GM19395 (cell line): ENCODE results near the gene ARHGAP6.
A peak's percentile ranks its signal among the peaks of the same experiment; 100 is the strongest.
"Not testable (repeated sequence)": the region's sequence is repeated elsewhere in the genome, so short reads cannot be mapped to it uniquely, and the experiment has no call there.

Experiments used
- ATAC-seq: cut with Tn5 transposase; IDR thresholded peaks from one replicate; pipeline ENCODE4 v1.9.1; 2021; ENCODE audit warnings: mild to moderate bottlenecking, moderate library complexity; ENCODE audit not compliant: unreplicated experiment

Gene ARHGAP6

DNA sequence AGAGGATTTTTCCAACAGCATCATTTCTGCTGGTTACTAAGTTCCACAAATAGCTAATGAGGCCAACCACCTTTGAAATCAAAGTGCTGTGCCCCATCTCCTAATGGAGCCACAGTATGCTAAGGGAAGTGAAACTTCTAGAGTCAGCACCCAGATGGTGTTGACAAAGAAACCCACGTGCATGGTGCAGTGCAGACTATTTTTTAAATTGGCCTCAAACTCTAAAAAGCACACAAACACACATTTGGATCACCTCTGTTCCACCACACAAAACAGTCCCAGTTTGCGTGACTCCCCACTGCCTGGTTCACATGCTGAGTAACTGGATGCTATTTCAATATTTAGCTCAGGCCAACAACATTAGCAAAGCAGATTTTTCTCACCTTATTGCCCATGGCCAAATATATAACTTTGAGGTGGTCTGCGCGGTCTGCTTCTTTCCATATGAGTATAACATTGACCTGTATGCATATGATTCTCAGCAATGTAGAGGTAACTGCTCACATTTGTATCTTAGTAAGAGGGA lies 302.6 kb downstream of the ARHGAP6 start:
- peak; percentile 98 for ATAC-seq

DNA sequence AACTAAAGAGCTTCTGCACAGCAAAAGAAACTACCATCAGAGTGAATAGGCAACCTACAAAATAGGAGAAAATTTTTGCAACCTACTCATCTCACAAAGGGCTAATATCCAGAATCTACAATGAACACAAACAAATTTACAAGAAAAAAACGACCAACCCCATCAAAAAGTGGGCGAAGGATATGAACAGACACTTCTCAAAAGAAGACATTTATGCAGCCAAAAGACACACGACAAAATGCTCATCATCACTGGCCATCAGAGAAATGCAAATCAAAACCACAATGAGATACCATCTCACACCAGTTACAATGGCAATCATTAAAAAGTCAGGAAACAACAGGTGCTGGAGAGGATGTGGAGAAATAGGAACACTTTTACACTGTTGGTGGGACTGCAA lies 304.1 kb downstream of the ARHGAP6 start:
- not testable (repeated sequence) for ATAC-seq

DNA sequence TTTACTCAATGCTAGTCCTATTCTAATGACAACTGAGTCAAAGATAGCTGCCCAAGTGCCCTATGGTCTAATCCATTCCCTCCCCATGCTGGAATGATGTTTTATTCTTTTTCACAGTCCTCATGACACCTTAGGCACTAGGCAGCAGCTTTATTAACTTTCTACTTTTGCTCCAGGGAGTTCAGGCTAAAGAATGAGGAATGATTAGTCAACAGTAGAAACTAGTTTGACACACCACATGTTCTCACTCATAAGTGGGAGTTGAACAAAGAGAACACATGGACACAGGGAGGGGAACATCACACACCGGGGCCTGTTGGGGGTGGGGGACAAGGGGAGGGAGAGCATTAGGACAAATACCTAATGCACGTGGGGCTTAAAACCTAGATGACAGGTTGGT lies 309.8 kb downstream of the ARHGAP6 start:
- ATAC-seq = not testable (repeated sequence)

DNA sequence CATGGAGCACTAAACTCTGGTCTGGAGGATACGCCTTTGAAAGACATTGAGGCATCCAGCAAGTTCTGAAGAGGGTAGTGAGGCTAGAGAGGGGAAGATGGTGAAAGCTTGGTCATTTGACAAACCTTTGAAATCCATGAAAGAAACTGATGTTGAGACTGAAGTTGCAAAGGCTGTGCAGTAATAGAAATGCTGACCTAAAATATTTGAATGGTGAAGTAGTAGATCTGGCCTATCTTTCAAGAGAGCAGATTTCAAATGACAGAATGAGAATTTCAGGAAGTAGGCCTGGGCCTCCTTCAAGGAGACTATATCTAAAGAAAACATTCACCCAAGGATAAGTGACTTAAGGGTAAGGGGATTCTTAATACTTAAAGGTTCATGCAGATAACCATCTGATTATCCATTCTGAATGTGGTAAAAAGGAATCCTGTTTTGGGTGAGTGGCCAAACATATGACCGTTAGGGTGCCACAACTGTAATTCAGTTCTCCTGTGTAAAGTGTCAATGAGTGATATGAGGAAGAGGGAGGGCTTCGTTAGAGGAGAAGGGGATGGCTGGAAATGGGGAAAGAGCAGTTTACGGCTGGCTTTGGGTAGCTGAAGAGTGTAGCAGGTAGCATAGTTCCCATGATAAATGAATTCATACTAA lies 310.3 kb downstream of the ARHGAP6 start:
- ATAC-seq = no peak

DNA sequence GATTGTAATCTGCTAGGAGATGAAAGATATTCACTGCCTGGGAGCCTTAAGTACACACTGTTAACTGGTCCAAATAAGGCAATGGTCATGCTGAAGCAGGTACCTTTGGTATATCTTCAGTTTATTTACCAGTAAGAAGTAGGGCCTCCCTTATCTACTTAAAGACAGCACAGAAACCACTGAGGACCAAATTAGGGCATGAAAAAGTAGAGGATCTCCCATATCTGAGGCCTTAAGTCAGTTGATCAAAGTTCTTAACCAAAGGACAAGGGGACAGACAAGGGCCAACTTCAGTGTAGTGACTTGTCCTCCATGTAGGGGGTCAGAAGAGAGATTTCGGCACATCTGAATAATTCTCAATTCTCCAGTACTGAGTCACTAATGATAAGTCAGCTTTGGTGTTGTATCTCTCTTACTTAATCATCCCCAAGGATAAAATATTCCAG lies 313.4 kb downstream of the ARHGAP6 start:
- ATAC-seq = no peak

DNA sequence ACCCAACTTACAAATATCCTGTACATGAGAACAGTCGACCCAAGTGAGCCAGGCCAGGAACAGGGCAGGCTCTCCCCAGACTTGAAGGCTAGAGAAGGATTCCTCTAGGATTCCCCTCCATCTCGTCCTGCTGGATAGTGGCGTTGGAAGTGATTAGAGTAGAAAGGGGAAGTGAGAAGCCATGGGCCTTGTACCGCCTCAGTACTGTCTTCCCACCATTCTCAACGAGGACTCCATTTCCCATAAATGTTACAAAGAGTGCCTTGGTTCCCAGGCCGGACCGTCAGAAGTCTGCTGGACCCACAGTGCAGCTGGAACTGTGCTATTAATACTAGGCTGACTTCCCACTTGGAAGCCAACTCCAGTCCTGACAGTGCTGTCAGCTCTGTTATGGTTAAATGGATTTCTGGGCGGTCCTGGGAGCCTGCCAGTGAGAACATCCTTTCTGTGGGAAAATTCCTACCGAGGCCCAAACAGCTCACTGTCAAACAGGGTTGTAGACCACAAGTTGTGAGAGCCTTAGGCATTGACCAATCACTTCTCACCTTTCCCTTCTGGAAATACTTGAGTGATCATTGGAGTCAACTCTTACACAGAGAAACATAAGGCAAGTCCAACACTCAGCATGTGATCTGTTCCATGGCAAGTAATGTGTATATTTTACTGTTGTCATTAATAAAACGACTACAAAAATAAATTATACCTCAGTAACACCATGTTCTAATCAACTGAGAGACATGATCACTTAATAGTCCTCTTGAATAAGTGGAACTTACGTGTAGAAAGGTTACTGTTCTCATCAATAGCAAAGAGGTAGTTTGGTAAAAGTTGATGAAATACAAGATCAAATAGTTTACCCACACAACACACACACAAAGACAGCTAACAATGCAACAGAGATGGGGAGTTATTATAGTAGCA lies 314.1 kb downstream of the ARHGAP6 start:
- ATAC-seq = no peak

DNA sequence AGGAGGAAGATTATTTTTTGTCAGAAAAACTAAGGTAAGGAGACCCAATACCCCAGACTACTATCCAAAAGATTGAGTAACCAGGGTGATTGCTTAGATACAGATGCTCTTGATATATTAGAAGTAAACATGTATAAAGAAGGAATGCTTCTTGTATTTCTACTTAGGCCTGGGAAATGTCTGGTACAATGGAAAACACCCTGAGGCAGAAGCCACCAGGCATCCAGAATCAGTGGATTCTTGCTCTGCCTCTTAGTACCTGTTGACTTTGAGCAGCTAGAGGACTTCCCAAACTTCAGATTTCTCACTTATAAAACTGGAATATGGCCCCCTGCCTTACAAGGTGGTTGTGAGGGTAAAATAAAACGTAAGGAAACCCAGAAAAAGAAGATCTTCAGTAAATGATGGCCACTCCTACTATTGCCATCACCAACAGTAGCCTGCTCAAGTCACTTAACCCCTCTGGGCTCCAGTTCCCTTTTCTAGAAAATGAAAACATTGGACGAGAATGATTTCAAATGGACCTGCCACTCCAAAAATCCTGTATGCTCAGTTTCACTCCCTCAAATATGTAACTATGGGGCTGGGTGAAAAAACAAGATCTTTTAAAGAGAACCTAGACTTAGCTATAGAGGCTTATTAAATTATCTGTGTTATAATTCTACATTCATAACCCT lies 315.9 kb downstream of the ARHGAP6 start:
- ATAC-seq = no peak

DNA sequence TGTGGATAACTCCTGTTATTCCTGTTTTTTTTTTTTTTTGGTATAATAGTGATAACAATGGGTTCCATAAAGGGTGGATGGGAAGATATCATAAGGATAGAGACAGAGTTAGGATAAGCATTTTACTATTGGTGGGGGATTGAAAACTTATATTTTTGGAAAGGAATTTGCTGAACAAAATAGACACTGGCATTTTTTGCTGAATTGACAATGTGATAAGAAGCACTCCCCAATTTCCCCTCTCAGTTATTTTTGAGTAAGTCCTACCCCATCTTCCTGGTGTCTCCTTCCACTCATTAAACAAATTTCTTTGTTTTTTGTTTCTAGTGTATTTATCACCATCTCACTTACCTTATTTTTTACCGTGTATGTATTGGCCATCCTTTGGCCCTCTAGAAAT lies 316.7 kb downstream of the ARHGAP6 start:
- no peak for ATAC-seq

DNA sequence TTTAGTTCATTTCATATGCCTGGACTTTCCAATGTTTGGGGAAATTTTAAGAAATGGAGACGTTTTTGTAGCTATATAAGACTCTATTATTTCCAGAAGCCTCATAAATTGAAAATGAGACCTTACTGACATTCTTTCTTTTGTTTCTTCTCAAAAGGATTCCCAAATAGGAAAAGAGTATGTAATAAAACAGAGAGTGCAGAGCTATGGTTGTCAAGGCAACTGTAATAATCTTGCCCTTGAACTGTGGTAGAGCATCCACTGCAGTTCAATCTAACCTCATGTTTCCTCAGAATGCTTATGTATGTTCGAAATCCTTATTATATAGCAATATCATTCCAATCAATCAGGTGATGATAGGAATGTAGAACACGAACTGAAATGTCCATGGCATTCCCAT lies 318.4 kb downstream of the ARHGAP6 start:
- ATAC-seq = no peak

DNA sequence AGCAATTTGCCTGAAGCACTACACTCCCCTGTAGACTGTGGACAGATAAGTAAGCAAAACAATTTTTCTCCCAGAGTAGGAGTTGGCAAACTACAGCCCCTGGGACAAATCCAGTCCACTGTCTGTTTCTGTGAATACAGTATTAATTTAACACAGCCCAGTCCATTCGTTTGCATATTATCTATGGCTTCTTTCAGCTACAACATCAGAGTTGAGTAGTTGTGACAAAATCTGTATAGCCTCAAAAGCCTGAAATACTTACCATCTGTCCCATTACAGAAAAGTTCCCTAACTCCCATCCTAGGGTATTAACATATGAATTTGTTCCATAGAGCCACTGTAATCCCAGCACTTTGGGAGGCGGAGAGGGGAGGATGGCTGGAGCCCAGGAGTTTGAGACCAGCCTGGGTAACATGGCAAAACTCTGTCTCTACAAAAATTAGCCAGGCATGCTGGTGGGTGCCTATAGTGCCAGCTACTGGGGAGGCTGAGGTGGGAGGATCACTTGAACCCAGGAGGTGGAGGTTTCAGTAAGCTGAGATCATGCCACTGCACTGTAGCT lies 319.5 kb downstream of the ARHGAP6 start:
- no peak for ATAC-seq

DNA sequence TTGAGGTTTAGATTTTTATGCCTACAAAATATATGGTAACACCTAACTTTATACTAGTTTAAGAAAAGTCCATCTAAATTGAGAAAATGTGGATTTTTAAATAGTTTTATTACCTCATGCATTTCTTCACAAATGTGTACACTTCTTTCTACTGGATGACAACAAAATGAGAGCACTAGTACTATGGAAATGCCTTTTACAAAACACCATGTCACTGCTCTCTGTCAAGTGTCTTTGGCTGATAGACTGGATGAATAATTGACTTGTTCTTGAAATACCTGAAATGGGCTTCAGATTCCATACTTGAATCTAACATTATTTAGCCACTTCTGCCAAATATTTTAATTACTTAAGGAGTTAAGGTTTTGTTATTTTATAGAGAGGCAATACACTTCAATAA lies 323.0 kb downstream of the ARHGAP6 start:
- ATAC-seq = no peak

DNA sequence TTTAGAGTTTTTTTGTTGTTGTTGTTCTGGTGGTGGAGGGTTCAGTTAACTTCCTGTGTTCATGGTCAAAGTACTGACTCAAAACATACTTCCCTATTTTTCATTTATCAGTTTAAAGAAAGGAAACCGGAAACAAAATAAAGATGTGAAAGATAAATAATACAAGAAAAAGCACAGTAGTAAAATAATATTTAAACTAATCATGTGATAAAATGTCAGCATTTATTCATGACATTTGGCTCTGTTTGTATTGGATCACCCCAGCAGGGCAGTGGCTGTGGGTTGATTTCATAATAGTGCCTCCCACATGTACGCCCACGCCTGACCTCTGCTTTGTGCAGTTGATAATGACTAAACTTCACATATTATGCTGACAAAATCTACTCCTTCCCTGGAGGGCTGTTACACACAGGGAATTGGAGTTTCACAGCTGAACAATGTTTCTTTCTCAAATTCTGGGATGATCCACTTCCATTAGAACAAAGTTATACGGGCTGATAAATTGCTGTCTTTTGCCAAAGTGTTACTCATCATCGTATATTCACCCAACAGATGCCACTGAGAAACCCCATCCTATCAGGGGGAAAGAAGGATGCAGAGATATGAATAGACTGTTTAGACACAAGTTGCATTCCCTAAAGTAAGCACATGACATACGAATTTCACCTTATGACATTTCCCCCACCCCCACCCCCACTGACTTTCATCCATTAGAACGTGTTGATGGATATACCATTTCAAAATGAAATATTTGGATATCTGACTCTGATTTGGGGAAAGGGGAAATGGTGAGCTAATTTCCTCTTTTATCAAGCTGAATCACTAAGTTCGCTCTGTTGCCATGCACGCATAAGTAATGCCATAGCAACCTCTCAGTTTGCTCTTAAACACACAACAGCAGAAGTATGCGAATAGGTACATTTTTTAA lies 324.2 kb downstream of the ARHGAP6 start:
- peak; percentile 88 for ATAC-seq

DNA sequence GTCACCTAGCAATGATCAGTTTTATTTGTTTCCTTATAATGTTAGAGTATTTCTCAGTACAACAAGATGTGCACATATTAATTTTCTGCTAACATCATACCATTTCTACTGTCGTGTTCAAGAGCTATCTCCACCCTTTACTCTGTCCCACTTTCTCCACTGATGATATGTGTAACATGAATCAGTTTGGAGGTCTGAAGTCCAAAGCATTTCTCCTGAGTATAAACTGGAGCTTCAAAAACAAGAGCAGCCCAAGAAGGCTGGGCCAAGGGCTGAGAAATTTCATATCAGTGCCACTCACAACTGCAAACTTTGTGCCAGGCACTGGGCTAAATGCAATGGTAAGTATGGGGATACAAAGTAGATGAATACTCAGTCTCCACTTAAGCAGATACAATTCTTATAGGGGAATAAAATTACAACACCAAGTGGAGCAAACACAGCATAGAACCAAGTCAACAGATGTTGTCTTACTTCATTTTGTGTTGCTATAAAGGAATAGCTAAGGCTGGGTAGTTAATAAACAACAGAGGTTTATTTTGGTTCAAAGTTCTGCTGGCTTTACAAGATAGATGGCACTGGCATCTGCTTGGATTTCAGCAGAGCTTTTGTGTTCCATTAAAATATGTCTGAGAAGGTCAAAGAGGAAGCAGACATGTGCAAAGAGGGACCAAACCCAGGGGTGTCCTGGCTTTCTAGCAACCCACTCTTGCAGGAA lies 328.3 kb downstream of the ARHGAP6 start:
- no peak for ATAC-seq

DNA sequence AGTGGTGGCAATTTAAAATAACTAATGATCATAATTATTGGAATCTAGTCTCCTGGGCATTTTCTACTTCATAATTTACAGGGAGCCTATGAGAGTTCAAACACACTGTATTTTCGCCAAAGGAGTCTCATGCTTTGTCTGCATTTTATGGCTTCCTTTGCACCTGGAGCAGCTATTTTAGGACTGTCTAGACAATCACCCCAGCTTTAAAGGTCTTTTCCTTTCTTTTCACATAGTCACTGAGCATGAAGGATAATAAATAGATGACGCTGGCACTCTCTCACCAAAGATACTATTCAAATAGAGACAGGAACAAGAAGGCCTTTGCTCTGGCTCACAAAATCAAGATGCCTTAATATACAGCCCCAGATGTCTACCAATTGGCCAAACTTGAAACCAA lies 329.5 kb downstream of the ARHGAP6 start:
- no peak for ATAC-seq

DNA sequence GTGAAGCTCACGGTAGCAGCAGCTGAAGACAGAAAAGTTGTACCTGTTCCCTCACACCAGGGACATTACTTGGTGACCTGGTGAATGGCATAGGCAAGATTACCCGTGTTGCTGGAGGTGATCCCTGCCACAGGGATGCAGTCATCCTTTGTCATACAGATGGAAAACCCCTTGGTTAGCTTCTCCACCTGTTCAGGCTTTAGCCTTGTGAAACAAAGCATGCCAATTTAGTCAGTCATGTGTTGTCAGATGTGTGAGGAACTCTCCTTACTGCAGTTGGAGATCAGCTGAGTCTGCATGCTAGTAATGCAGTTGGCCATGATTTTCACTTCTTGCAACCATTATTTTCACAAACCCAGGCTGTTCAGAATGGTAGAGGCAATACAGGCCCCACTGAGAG lies 331.6 kb downstream of the ARHGAP6 start:
- ATAC-seq = no peak

DNA sequence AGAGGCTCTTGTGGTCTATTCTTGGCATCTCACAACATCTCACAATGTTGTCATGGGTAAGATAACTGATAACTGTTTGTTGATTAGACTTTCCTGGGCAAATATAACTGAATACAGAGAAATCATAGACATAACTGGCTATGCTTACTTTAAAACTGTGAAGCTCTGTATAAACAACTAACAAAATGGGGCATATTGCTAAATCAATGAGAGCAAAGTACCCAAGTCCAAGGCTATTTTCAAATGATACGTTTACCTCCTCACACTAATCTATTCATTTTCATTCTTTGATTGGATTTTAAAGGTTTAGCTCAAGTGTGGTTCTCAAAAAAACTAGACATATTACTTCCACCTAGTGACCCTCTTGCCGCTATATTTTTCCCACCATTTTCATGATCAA lies 333.9 kb downstream of the ARHGAP6 start:
- no peak for ATAC-seq

DNA sequence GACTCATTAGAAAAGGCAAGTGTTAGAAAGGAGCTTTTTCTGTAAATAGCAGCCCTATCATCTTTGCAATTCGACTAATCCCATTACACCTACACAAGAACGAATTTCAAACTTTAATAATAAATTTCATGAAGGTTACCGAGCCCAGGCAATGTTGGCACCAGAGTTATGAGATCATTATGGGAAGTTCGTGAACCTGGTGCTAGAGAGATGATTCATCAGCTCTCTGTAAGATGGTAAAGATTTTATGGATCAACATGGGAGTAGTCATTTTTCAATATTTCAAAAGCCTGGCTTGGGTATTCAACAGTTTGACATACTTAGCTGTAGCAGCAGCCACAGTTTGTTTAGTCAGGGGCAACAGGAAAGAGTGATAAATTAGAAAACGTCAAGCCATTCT lies 336.7 kb downstream of the ARHGAP6 start:
- ATAC-seq = no peak

DNA sequence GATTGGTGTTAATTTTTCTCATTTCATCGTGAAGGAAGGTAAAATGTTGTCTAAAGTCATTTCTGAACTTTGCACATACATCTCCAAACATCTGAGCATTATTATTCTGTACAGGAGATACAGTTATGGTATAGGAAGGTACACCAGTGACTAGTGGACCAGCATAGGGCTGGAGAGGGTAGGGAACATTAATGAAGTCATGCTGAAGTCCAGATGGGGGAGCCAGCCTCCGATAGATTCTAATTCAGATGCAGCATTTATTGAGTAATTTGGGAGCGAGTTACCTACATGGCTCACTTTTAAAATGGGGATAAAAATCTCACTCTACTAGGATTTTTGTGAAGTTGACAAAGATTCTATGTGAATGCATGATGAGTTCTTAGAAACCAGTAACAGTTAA lies 337.6 kb downstream of the ARHGAP6 start:
- no peak for ATAC-seq

DNA sequence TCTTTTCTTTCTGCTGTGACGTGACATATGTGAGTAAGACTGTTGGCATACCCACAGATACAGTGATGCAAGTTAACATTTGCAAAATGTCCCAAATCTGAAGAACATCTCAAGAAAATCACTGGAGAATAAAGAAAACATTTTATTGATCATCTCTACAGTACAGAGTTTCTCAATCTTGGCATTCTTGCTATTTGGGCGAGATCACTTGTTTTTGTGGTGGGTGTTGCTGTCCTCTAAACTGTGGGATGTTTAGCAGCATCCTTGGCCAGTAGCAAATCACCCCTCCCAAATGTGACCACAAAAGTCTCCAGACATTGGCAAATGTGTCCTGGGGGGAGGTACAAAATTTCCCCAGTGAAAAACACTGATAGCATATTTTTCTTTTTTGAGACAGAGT lies 343.7 kb downstream of the ARHGAP6 start:
- ATAC-seq = no peak
